DND-41 (cell line): ENCODE results near the gene PIGU.

Experiments
- EZH2 ChIP-seq: IDR thresholded peaks from 3 replicates; pipeline ENCODE4 v1.6.1; 2012; ENCODE audit warnings: borderline replicate concordance, low read depth, mild to moderate bottlenecking, moderate library complexity, low read length, inconsistent platforms; ENCODE audit not compliant: severe bottlenecking
- TF ChIP-seq, protein P1 (sequence below): IDR thresholded peaks from 2 replicates; pipeline ENCODE4 v1.5.1; 2012; ENCODE audit warnings: borderline replicate concordance, low read length, moderate library complexity, mild to moderate bottlenecking; ENCODE audit not compliant: poor library complexity, severe bottlenecking; ENCODE audit errors: extremely low read depth

DNA sequence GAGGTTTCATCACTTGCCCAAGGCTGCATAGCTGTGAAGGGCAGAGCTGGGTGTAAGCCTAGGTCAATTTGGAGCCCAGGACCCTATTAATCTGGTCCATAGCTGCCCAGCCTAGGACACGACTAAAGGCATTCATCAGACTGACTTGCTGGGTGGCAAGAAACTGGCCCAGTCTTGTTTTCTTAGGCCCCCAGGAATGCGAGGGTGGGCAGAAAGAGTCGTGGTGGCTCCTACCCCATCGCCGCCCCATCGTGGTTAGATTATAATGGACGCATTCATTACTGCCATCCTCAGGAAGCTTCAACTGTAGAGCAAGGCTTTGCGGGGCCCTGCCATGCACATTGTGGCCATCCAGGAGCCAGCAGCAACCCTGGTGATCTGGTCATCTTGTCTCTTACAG lies 144.6 kb downstream of the PIGU start:
- TF ChIP-seq, protein P1, sequence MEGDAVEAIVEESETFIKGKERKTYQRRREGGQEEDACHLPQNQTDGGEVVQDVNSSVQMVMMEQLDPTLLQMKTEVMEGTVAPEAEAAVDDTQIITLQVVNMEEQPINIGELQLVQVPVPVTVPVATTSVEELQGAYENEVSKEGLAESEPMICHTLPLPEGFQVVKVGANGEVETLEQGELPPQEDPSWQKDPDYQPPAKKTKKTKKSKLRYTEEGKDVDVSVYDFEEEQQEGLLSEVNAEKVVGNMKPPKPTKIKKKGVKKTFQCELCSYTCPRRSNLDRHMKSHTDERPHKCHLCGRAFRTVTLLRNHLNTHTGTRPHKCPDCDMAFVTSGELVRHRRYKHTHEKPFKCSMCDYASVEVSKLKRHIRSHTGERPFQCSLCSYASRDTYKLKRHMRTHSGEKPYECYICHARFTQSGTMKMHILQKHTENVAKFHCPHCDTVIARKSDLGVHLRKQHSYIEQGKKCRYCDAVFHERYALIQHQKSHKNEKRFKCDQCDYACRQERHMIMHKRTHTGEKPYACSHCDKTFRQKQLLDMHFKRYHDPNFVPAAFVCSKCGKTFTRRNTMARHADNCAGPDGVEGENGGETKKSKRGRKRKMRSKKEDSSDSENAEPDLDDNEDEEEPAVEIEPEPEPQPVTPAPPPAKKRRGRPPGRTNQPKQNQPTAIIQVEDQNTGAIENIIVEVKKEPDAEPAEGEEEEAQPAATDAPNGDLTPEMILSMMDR = no peak
- TF ChIP-seq EZH2 = no peak
